Measurements from ENCODE around the gene NUCB1. TPM values are rescaled to one million over a fixed set of nuclear protein-coding genes. Genes with fewer than 3 reads are reported as not detected.

Gene NUCB1
- polyA plus RNA-seq, 1 donor (not counting 4 experiments of a cell fraction or from before 2014, with no cell fraction given): 44.3 TPM

DNA sequence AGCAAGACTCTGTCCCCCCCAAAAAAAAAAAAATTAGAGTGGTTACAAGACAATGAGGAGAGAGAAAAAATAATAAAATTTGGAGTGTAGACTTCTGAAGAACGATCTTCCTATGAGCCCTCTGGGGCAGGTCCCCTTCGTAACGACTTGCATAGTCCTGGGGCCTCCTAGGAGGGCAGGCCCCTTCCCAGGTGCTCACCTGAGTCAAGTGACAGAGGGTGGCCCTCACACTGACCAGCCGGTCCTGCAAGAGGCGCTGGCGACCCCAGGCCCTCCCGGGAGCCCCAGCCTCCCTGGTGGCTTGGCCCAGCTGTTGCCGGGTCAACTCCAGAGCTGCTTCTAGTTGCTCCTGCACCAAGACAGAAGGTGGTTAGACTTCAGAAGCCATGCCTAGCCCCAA, 46.6 kb upstream of the NUCB1 start:
- Histone ChIP-seq H3K9me3 (ENCODE audit: control insufficient read depth, low read depth, low read length) (no peaks in the 10 kb centered on the region), H3K79me2 (ENCODE audit: control insufficient read depth, insufficient read depth, low read length) (no peaks in the 10 kb centered on the region), H3K27me3 (ENCODE audit: control insufficient read depth, extremely low read depth, insufficient read depth, low read length) (no peaks in the 10 kb centered on the region), H3K4me2 (ENCODE audit: control insufficient read depth, extremely low read depth, insufficient read depth, low read depth, low read length) (no peak overlapping the region), H4K20me1 (ENCODE audit: control insufficient read depth, extremely low read depth, insufficient read depth, low read length) (no peaks in the 10 kb centered on the region), H3K4me1 (ENCODE audit: control insufficient read depth, extremely low read depth, insufficient read depth, low read length) (no peaks in the 10 kb centered on the region), H2AFZ (ENCODE audit: control insufficient read depth, low read length) (no peak overlapping the region), H3K4me3 (ENCODE audit: control insufficient read depth in 2 of 3, extremely low read depth in 1 of 3, insufficient read depth in 2 of 3, low read depth in 1 of 3, low read length in 3 of 3) (no peak overlapping the region), H3K27ac (ENCODE audit: control insufficient read depth, insufficient read depth, low read length) (no peak overlapping the region), H3K9ac (ENCODE audit: control insufficient read depth, extremely low read depth, insufficient read depth, low read length) (no peak overlapping the region), H3K36me3 (ENCODE audit: control insufficient read depth in 2 of 2, extremely low read depth in 1 of 2, insufficient read depth in 2 of 2, low read length in 2 of 2) (no peaks in the 10 kb centered on the region), H3K9me1 (ENCODE audit: control insufficient read depth, extremely low read depth, insufficient read depth, low read length) (no peaks in the 10 kb centered on the region)
- dilution Hi-C loops (cut with MboI; ENCODE audit: extremely low pct_ligation_motif_present, low sequenced_read_pairs): loop anchor here (5.0 kb wide), 1 partner anchor 56 kb away; no protein-coding TSS in a partner anchor
- TF ChIP-seq, protein P1, sequence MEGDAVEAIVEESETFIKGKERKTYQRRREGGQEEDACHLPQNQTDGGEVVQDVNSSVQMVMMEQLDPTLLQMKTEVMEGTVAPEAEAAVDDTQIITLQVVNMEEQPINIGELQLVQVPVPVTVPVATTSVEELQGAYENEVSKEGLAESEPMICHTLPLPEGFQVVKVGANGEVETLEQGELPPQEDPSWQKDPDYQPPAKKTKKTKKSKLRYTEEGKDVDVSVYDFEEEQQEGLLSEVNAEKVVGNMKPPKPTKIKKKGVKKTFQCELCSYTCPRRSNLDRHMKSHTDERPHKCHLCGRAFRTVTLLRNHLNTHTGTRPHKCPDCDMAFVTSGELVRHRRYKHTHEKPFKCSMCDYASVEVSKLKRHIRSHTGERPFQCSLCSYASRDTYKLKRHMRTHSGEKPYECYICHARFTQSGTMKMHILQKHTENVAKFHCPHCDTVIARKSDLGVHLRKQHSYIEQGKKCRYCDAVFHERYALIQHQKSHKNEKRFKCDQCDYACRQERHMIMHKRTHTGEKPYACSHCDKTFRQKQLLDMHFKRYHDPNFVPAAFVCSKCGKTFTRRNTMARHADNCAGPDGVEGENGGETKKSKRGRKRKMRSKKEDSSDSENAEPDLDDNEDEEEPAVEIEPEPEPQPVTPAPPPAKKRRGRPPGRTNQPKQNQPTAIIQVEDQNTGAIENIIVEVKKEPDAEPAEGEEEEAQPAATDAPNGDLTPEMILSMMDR (optimal IDR thresholded peaks at IDR 0.05 in 1 of 3, IDR thresholded peaks at IDR 0.05 in 1 of 3, conservative IDR thresholded peaks at IDR 0.05 in 1 of 3; ENCODE audit: extremely low read depth in 1 of 3, insufficient read depth in 2 of 3, low read length in 3 of 3): no peak
- DNase-seq (ENCODE audit: low read depth, low spot score) (no peak), FAIRE-seq (no peak)

DNA sequence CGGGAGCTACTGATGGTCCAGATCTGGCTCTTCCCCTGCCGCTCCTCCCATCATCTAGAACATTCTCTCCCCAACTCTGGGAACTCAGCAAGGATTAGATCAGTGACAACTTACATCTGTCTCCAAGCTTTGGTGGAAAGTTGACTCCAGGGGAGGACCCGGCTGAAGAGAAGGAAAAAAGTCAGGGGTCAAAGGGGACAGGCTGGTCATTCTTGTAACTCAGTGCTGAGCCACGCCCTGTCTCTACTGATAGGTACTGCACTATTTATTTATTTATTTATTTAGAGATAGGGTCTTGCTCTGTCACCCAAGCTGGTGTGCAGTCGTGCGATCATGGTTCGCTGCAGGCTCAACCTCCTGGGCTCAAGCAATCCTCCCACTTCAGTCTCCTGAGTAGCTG, 46.0 kb upstream of the NUCB1 start:
- no peaks in the 10 kb centered on the region for H3K36me3 ChIP-seq (ENCODE audit: control insufficient read depth in 2 of 2, extremely low read depth in 1 of 2, insufficient read depth in 2 of 2, low read length in 2 of 2)
- H3K4me2 ChIP-seq (ENCODE audit: control insufficient read depth, extremely low read depth, insufficient read depth, low read depth, low read length): no peak overlapping the region
- no peak overlapping the region for H3K27ac ChIP-seq (ENCODE audit: control insufficient read depth, insufficient read depth, low read length)
- no peaks in the 10 kb centered on the region for H4K20me1 ChIP-seq (ENCODE audit: control insufficient read depth, extremely low read depth, insufficient read depth, low read length)
- no peak overlapping the region for H3K4me3 ChIP-seq (ENCODE audit: control insufficient read depth in 2 of 3, extremely low read depth in 1 of 3, insufficient read depth in 2 of 3, low read depth in 1 of 3, low read length in 3 of 3)
- no peak overlapping the region for H3K9ac ChIP-seq (ENCODE audit: control insufficient read depth, extremely low read depth, insufficient read depth, low read length)
- no peak for DNase-seq (ENCODE audit: low read depth, low spot score)
- no peaks in the 10 kb centered on the region for H3K4me1 ChIP-seq (ENCODE audit: control insufficient read depth, extremely low read depth, insufficient read depth, low read length)
- H3K9me1 ChIP-seq (ENCODE audit: control insufficient read depth, extremely low read depth, insufficient read depth, low read length): no peaks in the 10 kb centered on the region
- dilution Hi-C loops (cut with MboI; ENCODE audit: extremely low pct_ligation_motif_present, low sequenced_read_pairs): loop anchor here (5.0 kb wide), 1 partner anchor 57 kb away; no protein-coding TSS in a partner anchor
- no peak for FAIRE-seq
- no peaks in the 10 kb centered on the region for H3K9me3 ChIP-seq (ENCODE audit: control insufficient read depth, low read depth, low read length)
- TF ChIP-seq, protein P1 (optimal IDR thresholded peaks at IDR 0.05 in 1 of 3, IDR thresholded peaks at IDR 0.05 in 1 of 3, conservative IDR thresholded peaks at IDR 0.05 in 1 of 3; ENCODE audit: extremely low read depth in 1 of 3, insufficient read depth in 2 of 3, low read length in 3 of 3): no peak
- TF ChIP-seq EZH2 (IDR thresholded peaks at IDR 0.05; ENCODE audit: low read length): no peak
- H2AFZ ChIP-seq (ENCODE audit: control insufficient read depth, low read length): no peak overlapping the region
- no peaks in the 10 kb centered on the region for H3K27me3 ChIP-seq (ENCODE audit: control insufficient read depth, extremely low read depth, insufficient read depth, low read length)
- no peaks in the 10 kb centered on the region for H3K79me2 ChIP-seq (ENCODE audit: control insufficient read depth, insufficient read depth, low read length)

All from keratinocyte (primary cell).